Activated CD8-positive, alpha-beta memory T cell treated with anti-CD3 and anti-CD28 coated beads for 1 hour (primary cell): ENCODE measurements around the gene SHISA3.

Experiments
- DNase-seq, 2 donors: peaks; one replicate each; pipeline ENCODE4 v3.0.0-alpha.2; 2020; ENCODE audit warnings: low read depth in 1 of 2; ENCODE audit errors: extremely low read depth in 1 of 2

The SHISA3 gene

GRCh38 chr4:42391355-42391664, 6.0 kb upstream of the SHISA3 start:
- DNase-seq = no peak

- no peak for DNase-seq
These were observed 5.3 kb upstream of the SHISA3 start for GRCh38 chr4:42391981-42392380.

- DNase-seq = no peak
These were observed 4.9 kb upstream of the SHISA3 start for GRCh38 chr4:42392436-42392835.

GRCh38 chr4:42395595-42395994, 1.7 kb upstream of the SHISA3 start:
- DNase-seq = no peak

GRCh38 chr4:42396361-42396751, 932 bp upstream of the SHISA3 start:
- DNase-seq = no peak

GRCh38 chr4:42397635-42398170, 415 bp downstream of the SHISA3 start:
- DNase-seq = no peak

GRCh38 chr4:42398171-42398870, 1.0 kb downstream of the SHISA3 start:
- no peak for DNase-seq

GRCh38 chr4:42398871-42399331, 1.6 kb downstream of the SHISA3 start:
- DNase-seq = no peak

- no peak for DNase-seq
These were observed 2.1 kb downstream of the SHISA3 start for GRCh38 chr4:42399393-42399792.

GRCh38 chr4:42401171-42401570, 3.9 kb downstream of the SHISA3 start:
- DNase-seq = no peak

GRCh38 chr4:42404001-42404400, 6.7 kb downstream of the SHISA3 start:
- DNase-seq = no peak

- DNase-seq = no peak
These were observed 13.2 kb downstream of the SHISA3 start for GRCh38 chr4:42410446-42410845.

- no peak for DNase-seq
These were observed 14.5 kb downstream of the SHISA3 start for GRCh38 chr4:42411803-42412202.

GRCh38 chr4:42412251-42412650, 15.0 kb downstream of the SHISA3 start:
- DNase-seq = no peak

GRCh38 chr4:42415281-42415680, 18.0 kb downstream of the SHISA3 start:
- DNase-seq = no peak

- DNase-seq = no peak
These were observed 18.7 kb downstream of the SHISA3 start for GRCh38 chr4:42416017-42416416.

GRCh38 chr4:42417550-42417949, 20.3 kb downstream of the SHISA3 start:
- no peak for DNase-seq

- no peak for DNase-seq
These were observed 22.9 kb downstream of the SHISA3 start for GRCh38 chr4:42420140-42420539.

GRCh38 chr4:42425146-42426065, 28.1 kb downstream of the SHISA3 start:
- no peak for DNase-seq

- no peak for DNase-seq
These were observed 30.7 kb downstream of the SHISA3 start for GRCh38 chr4:42428036-42428435.

GRCh38 chr4:42436928-42437565, 39.8 kb downstream of the SHISA3 start:
- no peak for DNase-seq
